ENCODE results near the gene MXRA8. TPM values are rescaled to one million over a fixed set of nuclear protein-coding genes. Genes with fewer than 3 reads are reported as not detected.
A peak's percentile ranks its signal among the peaks of the same experiment; 100 is the strongest.

MXRA8 gene
- total and polyA plus RNA-seq, 7 experiments from 2014 or later = 0.39 to 2.2 (median 0.86) TPM

GRCh38 chr1:1345384-1345783, 13.0 kb downstream of the MXRA8 start:
- H3K4me3 Mint-ChIP-seq = no peak overlapping the region
- peaks cover 0 to 11% (median 4%) of the 10 kb centered on the region in 5 donors for H3K36me3 Mint-ChIP-seq
- peaks cover 0 to 4% (median 0%) of the 10 kb centered on the region in 11 donors for H3K9me3 Mint-ChIP-seq
- ATAC-seq (no peak), DNase-seq (no peak)
- Histone ChIP-seq H3K4me1 (ENCODE audit: control insufficient read depth in 2 of 2, insufficient read depth in 2 of 2, low read length in 2 of 2) (peaks cover 0 to 9% of the 10 kb centered on the region in 2 donors), H3K36me3 (ENCODE audit: control insufficient read depth in 2 of 3, insufficient read depth in 3 of 3, low read length in 3 of 3) (peaks cover 0 to 8% (median 0%) of the 10 kb centered on the region in 3 experiments), H3K9me3 (ENCODE audit: control insufficient read depth in 2 of 3, low read length in 3 of 3) (no peaks in the 10 kb centered on the region), H3K27me3 (ENCODE audit: control insufficient read depth in 2 of 2, insufficient read depth in 2 of 2, low read length in 2 of 2) (no peaks in the 10 kb centered on the region), H3K4me3 (ENCODE audit: low read length) (no peak overlapping the region), H3K27ac (ENCODE audit: low read depth, low read length) (no peak overlapping the region)
- CTCF ChIA-PET = no interaction called here
- intact Hi-C loops (cut with micrococcal nuclease) = no loop called here
- no peaks in the 10 kb centered on the region for H3K27me3 Mint-ChIP-seq
- H3K27ac Mint-ChIP-seq = no peak overlapping the region
- H3K4me1 Mint-ChIP-seq = peaks cover 12 to 22% (median 13%) of the 10 kb centered on the region in 7 donors
- POLR2A ChIA-PET = no interaction called here

- DNase-seq (no peak), ATAC-seq (no peak)
- H3K4me3 Mint-ChIP-seq = no peak overlapping the region
- intact Hi-C loops (cut with micrococcal nuclease) = no loop called here
- Histone ChIP-seq H3K9me3 (ENCODE audit: control insufficient read depth in 2 of 3, low read length in 3 of 3) (no peaks in the 10 kb centered on the region), H3K27ac (ENCODE audit: low read depth, low read length) (no peak overlapping the region), H3K36me3 (ENCODE audit: control insufficient read depth in 2 of 3, insufficient read depth in 3 of 3, low read length in 3 of 3) (peaks cover 0 to 13% (median 0%) of the 10 kb centered on the region in 3 experiments), H3K27me3 (ENCODE audit: control insufficient read depth in 2 of 2, insufficient read depth in 2 of 2, low read length in 2 of 2) (no peaks in the 10 kb centered on the region), H3K4me3 (ENCODE audit: low read length) (no peak overlapping the region), H3K4me1 (ENCODE audit: control insufficient read depth in 2 of 2, insufficient read depth in 2 of 2, low read length in 2 of 2) (peaks cover 0 to 9% of the 10 kb centered on the region in 2 donors)
- H3K27ac Mint-ChIP-seq = peak overlapping the region in 1 of 9 donors; percentile 25
- ChIA-PET POLR2A (no interaction called here), CTCF (no interaction called here)
- peaks cover 12 to 22% (median 13%) of the 10 kb centered on the region in 7 donors for H3K4me1 Mint-ChIP-seq
- H3K36me3 Mint-ChIP-seq = peaks cover 0 to 11% (median 4%) of the 10 kb centered on the region in 5 donors
- H3K27me3 Mint-ChIP-seq = no peaks in the 10 kb centered on the region
- peaks cover 0 to 4% (median 0%) of the 10 kb centered on the region in 11 donors for H3K9me3 Mint-ChIP-seq
Observed at GRCh38 chr1:1344655-1345361, 13.5 kb downstream of the MXRA8 start.

- no peak for DNase-seq
- POLR2A ChIA-PET = no interaction called here
- no peak for ATAC-seq
- Mint-ChIP-seq H3K4me3 (no peak overlapping the region), H3K27me3 (no peaks in the 10 kb centered on the region), H3K27ac (no peak overlapping the region), H3K9me3 (peaks cover 0 to 4% (median 0%) of the 10 kb centered on the region in 11 donors), H3K4me1 (peaks cover 12 to 22% (median 13%) of the 10 kb centered on the region in 7 donors), H3K36me3 (peaks cover 0 to 11% (median 4%) of the 10 kb centered on the region in 5 donors)
- intact Hi-C loops (cut with micrococcal nuclease) = no loop called here
- CTCF ChIA-PET = interaction anchor here (0.7 kb wide), 1 partner anchor 306 kb away, joined by 3 read pairs; no protein-coding TSS in a partner anchor
- Histone ChIP-seq H3K36me3 (ENCODE audit: control insufficient read depth in 2 of 3, insufficient read depth in 3 of 3, low read length in 3 of 3) (peaks cover 0 to 16% (median 0%) of the 10 kb centered on the region in 3 experiments), H3K9me3 (ENCODE audit: control insufficient read depth in 2 of 3, low read length in 3 of 3) (no peaks in the 10 kb centered on the region), H3K27ac (ENCODE audit: low read depth, low read length) (no peak overlapping the region), H3K27me3 (ENCODE audit: control insufficient read depth in 2 of 2, insufficient read depth in 2 of 2, low read length in 2 of 2) (no peaks in the 10 kb centered on the region), H3K4me1 (ENCODE audit: control insufficient read depth in 2 of 2, insufficient read depth in 2 of 2, low read length in 2 of 2) (peaks cover 0 to 9% of the 10 kb centered on the region in 2 donors), H3K4me3 (ENCODE audit: low read length) (no peak overlapping the region)
Observed at GRCh38 chr1:1343811-1344421, 14.4 kb downstream of the MXRA8 start.

GRCh38 chr1:1342584-1343115, 15.7 kb downstream of the MXRA8 start:
- DNase-seq = no peak
- peaks cover 0 to 11% (median 4%) of the 10 kb centered on the region in 5 donors for H3K36me3 Mint-ChIP-seq
- CTCF ChIA-PET = no interaction called here
- peaks cover 0 to 4% (median 0%) of the 10 kb centered on the region in 11 donors for H3K9me3 Mint-ChIP-seq
- H3K4me3 ChIP-seq (ENCODE audit: low read length) = no peak overlapping the region
- intact Hi-C loops (cut with micrococcal nuclease) = no loop called here
- H3K27ac ChIP-seq (ENCODE audit: low read depth, low read length) = no peak overlapping the region
- H3K27me3 Mint-ChIP-seq = no peaks in the 10 kb centered on the region
- H3K27ac Mint-ChIP-seq = no peak overlapping the region
- peaks cover 0 to 1% of the 10 kb centered on the region in 2 donors for H3K4me1 ChIP-seq (ENCODE audit: control insufficient read depth in 2 of 2, insufficient read depth in 2 of 2, low read length in 2 of 2)
- H3K36me3 ChIP-seq (ENCODE audit: control insufficient read depth in 2 of 3, insufficient read depth in 3 of 3, low read length in 3 of 3) = peaks cover 0 to 24% (median 0%) of the 10 kb centered on the region in 3 experiments
- H3K9me3 ChIP-seq (ENCODE audit: control insufficient read depth in 2 of 3, low read length in 3 of 3) = no peaks in the 10 kb centered on the region
- no peak for ATAC-seq
- no peak overlapping the region for H3K4me3 Mint-ChIP-seq
- no peaks in the 10 kb centered on the region for H3K27me3 ChIP-seq (ENCODE audit: control insufficient read depth in 2 of 2, insufficient read depth in 2 of 2, low read length in 2 of 2)
- peaks cover 10 to 17% (median 12%) of the 10 kb centered on the region in 7 donors for H3K4me1 Mint-ChIP-seq
- POLR2A ChIA-PET = no interaction called here

- H3K27ac Mint-ChIP-seq = no peak overlapping the region
- no peaks in the 10 kb centered on the region for H3K27me3 Mint-ChIP-seq
- POLR2A ChIA-PET = no interaction called here
- intact Hi-C loops (cut with micrococcal nuclease) = no loop called here
- Histone ChIP-seq H3K36me3 (ENCODE audit: control insufficient read depth in 2 of 3, insufficient read depth in 3 of 3, low read length in 3 of 3) (peaks cover 0 to 29% (median 0%) of the 10 kb centered on the region in 3 experiments), H3K4me3 (ENCODE audit: low read length) (no peak overlapping the region), H3K27me3 (ENCODE audit: control insufficient read depth in 2 of 2, insufficient read depth in 2 of 2, low read length in 2 of 2) (no peaks in the 10 kb centered on the region), H3K4me1 (ENCODE audit: control insufficient read depth in 2 of 2, insufficient read depth in 2 of 2, low read length in 2 of 2) (no peaks in the 10 kb centered on the region), H3K27ac (ENCODE audit: low read depth, low read length) (no peak overlapping the region), H3K9me3 (ENCODE audit: control insufficient read depth in 2 of 3, low read length in 3 of 3) (no peaks in the 10 kb centered on the region)
- ATAC-seq (no peak), DNase-seq (no peak)
- H3K36me3 Mint-ChIP-seq = peaks cover 0 to 11% (median 4%) of the 10 kb centered on the region in 5 donors
- CTCF ChIA-PET = no interaction called here
- no peak overlapping the region for H3K4me3 Mint-ChIP-seq
- H3K9me3 Mint-ChIP-seq = peaks cover 0 to 4% (median 0%) of the 10 kb centered on the region in 11 donors
- peaks cover 5 to 14% (median 6%) of the 10 kb centered on the region in 7 donors for H3K4me1 Mint-ChIP-seq
Observed at GRCh38 chr1:1342061-1342562, 16.2 kb downstream of the MXRA8 start.

GRCh38 chr1:1341549-1342021, 16.8 kb downstream of the MXRA8 start:
- H3K27ac ChIP-seq (ENCODE audit: low read depth, low read length) = no peak overlapping the region
- no peak overlapping the region for H3K4me3 ChIP-seq (ENCODE audit: low read length)
- no peaks in the 10 kb centered on the region for H3K27me3 ChIP-seq (ENCODE audit: control insufficient read depth in 2 of 2, insufficient read depth in 2 of 2, low read length in 2 of 2)
- intact Hi-C loops (cut with micrococcal nuclease) = no loop called here
- ATAC-seq (no peak), DNase-seq (no peak)
- Mint-ChIP-seq H3K4me1 (peaks cover 0 to 9% (median 1%) of the 10 kb centered on the region in 7 donors), H3K9me3 (peaks cover 0 to 4% (median 0%) of the 10 kb centered on the region in 11 donors), H3K36me3 (peaks cover 0 to 11% (median 4%) of the 10 kb centered on the region in 5 donors), H3K27me3 (no peaks in the 10 kb centered on the region), H3K4me3 (no peak overlapping the region), H3K27ac (no peak overlapping the region)
- POLR2A ChIA-PET = no interaction called here
- CTCF ChIA-PET = no interaction called here
- no peaks in the 10 kb centered on the region for H3K4me1 ChIP-seq (ENCODE audit: control insufficient read depth in 2 of 2, insufficient read depth in 2 of 2, low read length in 2 of 2)
- H3K9me3 ChIP-seq (ENCODE audit: control insufficient read depth in 2 of 3, low read length in 3 of 3) = no peaks in the 10 kb centered on the region
- peaks cover 0 to 29% (median 0%) of the 10 kb centered on the region in 3 experiments for H3K36me3 ChIP-seq (ENCODE audit: control insufficient read depth in 2 of 3, insufficient read depth in 3 of 3, low read length in 3 of 3)

Measured in naive thymus-derived CD4-positive, alpha-beta T cell (primary cell).